WTC11 (cell line): ENCODE data around the gene NDST3. TPM values are rescaled to one million over a fixed set of nuclear protein-coding genes. Genes with fewer than 3 reads are reported as not detected.

ENCODE experiments used
- ATAC-seq: fragments of 200-7000 bp; cut with Tn5 transposase; 2 replicates; pipeline ENCODE4 v1.10.0; 2021; ENCODE audit warnings: mild to moderate bottlenecking, moderate library complexity
- CTCF ChIA-PET: fragments of 300-600 bp; sonication (Branson Sonifier 250); formaldehyde crosslinking; loops from one replicate; lab custom pipeline; 2021; ENCODE audit warnings: antibody characterized with exemption; lab: Charles Lee
- POLR2A ChIA-PET: fragments of 350-600 bp; sonication (Branson Sonifier 250); formaldehyde crosslinking; loops from one replicate; lab custom pipeline; 2021; ENCODE audit warnings: antibody characterized with exemption; lab: Charles Lee
- DNase-seq: peaks from one replicate; pipeline ENCODE4 v3.0.0; 2021; ENCODE audit warnings: low spot score
- H3K27ac Mint-ChIP-seq: 2 replicates; pipeline ENCODE4 v1.8.0; 2021; ENCODE audit warnings: mixed read lengths
- H3K27me3 Mint-ChIP-seq: 2 replicates; pipeline ENCODE4 v1.8.0; 2021; ENCODE audit warnings: low read depth, mild to moderate bottlenecking, moderate library complexity, mixed read lengths
- H3K36me3 Mint-ChIP-seq: 2 replicates; pipeline ENCODE4 v1.8.0; 2021; ENCODE audit warnings: mixed read lengths
- H3K4me1 Mint-ChIP-seq: 2 replicates; pipeline ENCODE4 v1.8.0; 2022; ENCODE audit warnings: mixed read lengths
- H3K4me3 Mint-ChIP-seq: 2 replicates; pipeline ENCODE4 v1.8.0; 2021; ENCODE audit warnings: mild to moderate bottlenecking, moderate library complexity, mixed read lengths
- H3K9me3 Mint-ChIP-seq: 2 replicates; pipeline ENCODE4 v1.8.0; 2021; ENCODE audit warnings: mixed read lengths
- ATF2 ChIP-seq: sonication (generic); formaldehyde crosslinking; IDR thresholded peaks from 2 replicates; pipeline ENCODE4 v1.8.1; 2022; ENCODE audit warnings: low read depth, missing genetic modification reagents, borderline replicate concordance
- CBFB ChIP-seq: sonication (generic); formaldehyde crosslinking; IDR thresholded peaks from 2 replicates; pipeline ENCODE4 v1.8.1; 2022; ENCODE audit warnings: mild to moderate bottlenecking, low read depth, missing genetic modification reagents
- CTCF ChIP-seq: fragments of 200-600 bp; IDR thresholded peaks from 2 replicates; pipeline ENCODE4 v1.8.0; 2022; ENCODE audit warnings: antibody characterized with exemption
- E2F4 ChIP-seq: sonication (generic); formaldehyde crosslinking; IDR thresholded peaks from 2 replicates; pipeline ENCODE4 v1.8.1; 2022; ENCODE audit warnings: low read depth, mild to moderate bottlenecking, moderate library complexity, missing genetic modification reagents, borderline replicate concordance
- FOXK1 ChIP-seq: sonication (generic); formaldehyde crosslinking; IDR thresholded peaks from 2 replicates; pipeline ENCODE4 v1.8.0; 2022; ENCODE audit warnings: mild to moderate bottlenecking, moderate library complexity, missing genetic modification reagents
- IRF1 ChIP-seq: sonication (generic); formaldehyde crosslinking; IDR thresholded peaks from 2 replicates; pipeline ENCODE4 v1.8.0; 2023; ENCODE audit warnings: missing genetic modification reagents
- JAZF1 ChIP-seq: fragments of 250-450 bp; sonication (Bioruptor Pico); IDR thresholded peaks from 2 replicates; pipeline ENCODE4 v1.9.0; 2021; ENCODE audit warnings: moderate library complexity, mild to moderate bottlenecking, inconsistent platforms
- MXD4 ChIP-seq: fragments of 250-450 bp; sonication (Bioruptor Pico); IDR thresholded peaks from 2 replicates; pipeline ENCODE4 v1.8.0; 2021; ENCODE audit warnings: mild to moderate bottlenecking, moderate library complexity, borderline replicate concordance
- MYBL2 ChIP-seq: sonication (generic); formaldehyde crosslinking; IDR thresholded peaks from 2 replicates; pipeline ENCODE4 v1.8.1; 2023; ENCODE audit warnings: mild to moderate bottlenecking, moderate library complexity, missing genetic modification reagents
- PRRX2 ChIP-seq: fragments of 250-450 bp; sonication (Bioruptor Pico); IDR thresholded peaks from 2 replicates; pipeline ENCODE4 v1.8.0; 2021; ENCODE audit warnings: mild to moderate bottlenecking
- STAT6 ChIP-seq: sonication (generic); formaldehyde crosslinking; conservative IDR thresholded peaks from 2 replicates; pipeline ENCODE4 v1.8.1; 2023; ENCODE audit warnings: mild to moderate bottlenecking, low read depth, missing genetic modification reagents, moderate library complexity
- ZNF138 ChIP-seq: sonication (generic); formaldehyde crosslinking; conservative IDR thresholded peaks from 2 replicates; pipeline ENCODE4 v1.8.1; 2022; ENCODE audit warnings: mild to moderate bottlenecking, moderate library complexity, missing genetic modification reagents
- ZNF263 ChIP-seq: sonication (generic); formaldehyde crosslinking; IDR thresholded peaks from 2 replicates; pipeline ENCODE4 v1.8.1; 2022; ENCODE audit warnings: low read depth, mild to moderate bottlenecking, moderate library complexity, missing genetic modification reagents
- ZNF317 ChIP-seq: sonication (generic); formaldehyde crosslinking; IDR thresholded peaks from 2 replicates; pipeline ENCODE4 v1.8.1; 2023; ENCODE audit warnings: low read depth, mild to moderate bottlenecking, moderate library complexity, missing genetic modification reagents, borderline replicate concordance
- ZNF396 ChIP-seq: fragments of 250-450 bp; sonication (Bioruptor Pico); IDR thresholded peaks from 2 replicates; pipeline ENCODE4 v1.8.0; 2021; ENCODE audit warnings: mild to moderate bottlenecking, moderate library complexity, borderline replicate concordance
- total RNA-seq: library from RNA; stranded (reverse); gene quantifications from 3 replicates; pipeline ENCODE4 v1.2.3, GENCODE V29; 2021
- TF ChIP-seq, protein P1 (sequence below): fragments of 250-450 bp; sonication (Bioruptor Pico); IDR thresholded peaks from 2 replicates; pipeline ENCODE4 v1.8.0; 2021; ENCODE audit warnings: mild to moderate bottlenecking

The NDST3 gene
- total RNA-seq, 1 experiment from 2014 or later = 0.37 TPM

DNA sequence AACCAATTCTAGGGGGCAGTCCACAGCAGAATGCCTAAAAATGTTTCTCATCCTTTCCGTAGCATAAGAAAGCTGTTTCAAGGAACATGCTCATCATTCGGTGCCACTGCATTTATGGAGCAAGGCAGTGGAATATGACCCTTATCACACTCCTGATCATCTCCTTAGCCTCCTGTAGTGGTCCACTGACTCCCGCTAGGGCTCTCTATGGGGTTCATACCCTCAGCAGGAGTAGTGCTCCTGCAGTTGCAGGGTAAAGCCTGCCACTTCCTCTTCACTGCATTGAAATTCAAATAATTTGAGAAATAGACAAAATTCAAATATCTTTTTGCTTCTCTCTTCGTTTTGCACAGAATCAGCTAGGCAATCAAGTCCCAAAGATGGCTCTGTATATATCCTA lies 107.0 kb downstream of the NDST3 start:
- Mint-ChIP-seq H3K27me3 (no peaks in the 10 kb centered on the region), H3K36me3 (no peaks in the 10 kb centered on the region), H3K9me3 (no peaks in the 10 kb centered on the region)
- DNase-seq = no peak
- POLR2A ChIA-PET = no interaction called here
- TF ChIP-seq ZNF138 = no peak
- TF ChIP-seq MYBL2 (CRISPR knock-in tag) = no peak
- TF ChIP-seq PRRX2 (CRISPR knock-in tag) = no peak
- TF ChIP-seq CTCF = no peak
- TF ChIP-seq E2F4 (CRISPR knock-in tag) = no peak
- TF ChIP-seq, all 79 proteins: peak for 0
- H3K27ac Mint-ChIP-seq = no peak overlapping the region
- H3K4me1 Mint-ChIP-seq = no peaks in the 10 kb centered on the region
- CTCF ChIA-PET = no interaction called here
- ATAC-seq = peak; percentile 86
- no peak overlapping the region for H3K4me3 Mint-ChIP-seq

- Mint-ChIP-seq H3K9me3 (peaks cover 6% of the 10 kb centered on the region), H3K4me1 (no peaks in the 10 kb centered on the region), H3K27me3 (no peaks in the 10 kb centered on the region), H3K4me3 (no peak overlapping the region), H3K36me3 (peaks cover 5% of the 10 kb centered on the region), H3K27ac (no peak overlapping the region)
- CTCF ChIA-PET = no interaction called here
- TF ChIP-seq FOXK1 = no peak
- no peak for TF ChIP-seq IRF1 (CRISPR knock-in tag)
- TF ChIP-seq, protein P1, sequence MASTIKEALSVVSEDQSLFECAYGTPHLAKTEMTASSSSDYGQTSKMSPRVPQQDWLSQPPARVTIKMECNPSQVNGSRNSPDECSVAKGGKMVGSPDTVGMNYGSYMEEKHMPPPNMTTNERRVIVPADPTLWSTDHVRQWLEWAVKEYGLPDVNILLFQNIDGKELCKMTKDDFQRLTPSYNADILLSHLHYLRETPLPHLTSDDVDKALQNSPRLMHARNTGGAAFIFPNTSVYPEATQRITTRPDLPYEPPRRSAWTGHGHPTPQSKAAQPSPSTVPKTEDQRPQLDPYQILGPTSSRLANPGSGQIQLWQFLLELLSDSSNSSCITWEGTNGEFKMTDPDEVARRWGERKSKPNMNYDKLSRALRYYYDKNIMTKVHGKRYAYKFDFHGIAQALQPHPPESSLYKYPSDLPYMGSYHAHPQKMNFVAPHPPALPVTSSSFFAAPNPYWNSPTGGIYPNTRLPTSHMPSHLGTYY (CRISPR knock-in tag) = no peak
- no peak for TF ChIP-seq CBFB (CRISPR knock-in tag)
- TF ChIP-seq ZNF263 (CRISPR knock-in tag) = no peak
- TF ChIP-seq STAT6 (CRISPR knock-in tag) = no peak
- TF ChIP-seq ZNF396 (CRISPR knock-in tag) = no peak
- TF ChIP-seq CTCF = no peak
- TF ChIP-seq ATF2 = no peak
- no peak for TF ChIP-seq MXD4 (CRISPR knock-in tag)
- TF ChIP-seq ZNF317 (CRISPR knock-in tag) = no peak
- TF ChIP-seq JAZF1 (CRISPR knock-in tag) = no peak
- POLR2A ChIA-PET = no interaction called here
- DNase-seq = no peak
- no peak for ATAC-seq
These were observed 120.4 kb downstream of the NDST3 start for GRCh38 chr4:118154649-118155048.
